ENCODE measurements around the gene ZNF841.
"Not testable (repeated sequence)": the region's sequence is repeated elsewhere in the genome, so short reads cannot be mapped to it uniquely, and the experiment has no call there.

Gene ZNF841

GRCh38 chr19:52066258-52066863 is 29.2 kb downstream of the ZNF841 start:
- DNase-seq (ENCODE audit: low read depth) = no peak

DNA sequence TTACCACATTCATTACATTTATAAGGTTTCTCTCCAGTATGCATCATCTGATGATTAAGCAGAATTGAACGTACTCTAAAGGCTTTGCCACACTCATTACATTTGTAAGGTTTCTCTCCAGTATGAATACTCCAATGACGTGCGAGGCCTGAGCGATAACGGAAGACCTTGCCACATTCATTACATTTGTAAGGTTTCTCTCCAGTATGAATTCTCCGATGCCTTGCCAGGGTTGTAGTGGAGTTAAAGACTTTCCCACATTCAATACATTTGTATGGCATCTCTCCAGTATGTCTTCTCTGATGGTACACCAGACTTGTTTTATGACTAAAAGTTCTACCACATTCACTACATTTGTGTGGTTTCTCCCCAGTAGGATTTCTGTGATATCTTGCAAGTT is 30.2 kb downstream of the ZNF841 start:
- DNase-seq (ENCODE audit: low read depth) = no peak

DNA sequence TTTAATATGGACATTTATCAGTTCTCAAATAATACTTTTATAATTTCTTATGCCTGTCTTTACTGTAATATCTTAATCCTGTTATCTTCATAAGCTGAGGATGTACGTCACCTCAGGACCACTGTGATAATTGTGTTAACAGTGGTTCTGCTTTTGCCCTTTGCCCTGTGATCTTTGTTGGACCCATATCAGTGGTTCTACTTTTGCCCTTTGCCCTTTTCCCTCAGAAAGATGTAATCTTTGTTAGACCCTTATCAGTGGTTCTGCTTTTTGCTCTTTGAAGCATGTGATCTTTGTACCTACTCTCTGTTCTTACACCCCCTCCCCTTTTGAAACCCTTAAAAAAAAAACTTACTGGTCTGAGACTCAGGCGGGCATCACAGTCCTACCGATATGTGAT is 39.1 kb downstream of the ZNF841 start:
- DNase-seq (ENCODE audit: low read depth) = not testable (repeated sequence)

GRCh38 chr19:52051736-52052135 is 43.8 kb downstream of the ZNF841 start:
- not testable (repeated sequence) for DNase-seq (ENCODE audit: low read depth)

- DNase-seq (ENCODE audit: low read depth) = peak; percentile 76
Observed at GRCh38 chr19:52048555-52049501, 46.7 kb downstream of the ZNF841 start, which contains the start of gene ZNF432. Gene ZNF432, minus strand, starts transcription at chr19:52048838. Its CDS starts 1,970 bp downstream, at chr19:52046868.

DNA sequence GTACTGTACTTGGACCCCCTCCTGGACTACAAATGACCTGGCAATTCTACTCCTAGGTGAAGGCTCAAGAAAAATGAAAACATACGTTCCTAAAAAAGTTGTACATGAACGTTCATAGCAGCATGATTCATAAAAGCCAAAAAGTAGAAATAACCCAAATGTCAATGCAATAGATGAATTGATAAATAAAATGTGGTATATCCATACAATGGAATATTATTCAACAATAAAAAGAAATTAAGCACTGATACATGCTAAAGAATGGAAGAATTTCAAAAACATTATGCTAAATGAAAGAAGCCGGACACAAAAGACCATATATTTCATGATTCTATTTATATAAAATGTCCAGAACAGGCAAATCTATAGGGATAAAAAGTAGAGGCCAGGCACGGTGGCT is 56.4 kb downstream of the ZNF841 start:
- no peak for DNase-seq (ENCODE audit: low read depth)

DNA sequence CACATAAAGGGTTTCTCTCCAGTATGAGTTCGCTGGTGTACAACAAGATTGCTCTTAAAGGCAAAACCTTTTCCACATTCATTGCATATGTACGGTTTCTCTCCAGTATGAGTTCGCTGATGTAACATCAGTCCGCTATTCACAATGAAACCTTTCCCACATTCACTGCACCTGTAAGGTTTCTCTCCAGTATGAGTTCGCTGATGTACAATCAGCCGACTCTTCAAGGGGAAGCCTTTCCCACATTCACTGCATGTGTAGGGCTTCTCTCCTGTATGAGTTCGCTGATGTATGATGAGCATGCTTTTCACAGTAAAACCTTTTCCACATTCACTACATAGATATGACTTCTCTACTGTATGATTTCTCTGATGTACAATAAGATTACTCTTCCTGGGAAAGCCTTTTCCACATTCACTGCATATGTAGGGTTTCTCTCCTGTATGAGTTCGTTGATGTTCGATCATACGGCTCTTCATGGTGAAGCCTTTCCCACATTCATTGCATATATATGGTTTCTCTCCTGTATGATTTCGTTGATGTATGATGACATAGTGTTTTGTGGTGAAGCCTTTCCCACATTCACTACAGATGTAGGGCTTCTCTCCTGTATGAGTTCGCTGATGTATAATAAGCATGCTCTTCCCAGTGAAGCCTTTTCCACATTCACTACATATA is 61.4 kb downstream of the ZNF841 start:
- DNase-seq (ENCODE audit: low read depth) = no peak

DNA sequence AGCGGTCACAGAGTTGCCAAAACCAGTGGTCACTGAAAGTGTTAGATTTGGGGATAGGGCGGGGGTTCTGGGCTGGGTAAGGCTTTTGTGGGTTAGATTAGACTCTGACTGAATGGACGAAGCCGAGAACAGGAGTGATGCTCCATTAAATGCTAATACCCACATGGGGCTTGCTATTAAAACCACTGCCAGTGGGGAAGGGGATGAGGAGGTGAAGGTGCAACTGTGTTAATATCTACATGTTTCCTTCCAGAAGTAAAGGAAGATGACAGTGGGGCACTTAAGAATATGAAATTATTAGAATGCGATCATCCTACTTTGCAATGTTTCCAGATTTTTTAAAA is 66.8 kb downstream of the ZNF841 start:
- DNase-seq (ENCODE audit: low read depth) = no peak

DNA sequence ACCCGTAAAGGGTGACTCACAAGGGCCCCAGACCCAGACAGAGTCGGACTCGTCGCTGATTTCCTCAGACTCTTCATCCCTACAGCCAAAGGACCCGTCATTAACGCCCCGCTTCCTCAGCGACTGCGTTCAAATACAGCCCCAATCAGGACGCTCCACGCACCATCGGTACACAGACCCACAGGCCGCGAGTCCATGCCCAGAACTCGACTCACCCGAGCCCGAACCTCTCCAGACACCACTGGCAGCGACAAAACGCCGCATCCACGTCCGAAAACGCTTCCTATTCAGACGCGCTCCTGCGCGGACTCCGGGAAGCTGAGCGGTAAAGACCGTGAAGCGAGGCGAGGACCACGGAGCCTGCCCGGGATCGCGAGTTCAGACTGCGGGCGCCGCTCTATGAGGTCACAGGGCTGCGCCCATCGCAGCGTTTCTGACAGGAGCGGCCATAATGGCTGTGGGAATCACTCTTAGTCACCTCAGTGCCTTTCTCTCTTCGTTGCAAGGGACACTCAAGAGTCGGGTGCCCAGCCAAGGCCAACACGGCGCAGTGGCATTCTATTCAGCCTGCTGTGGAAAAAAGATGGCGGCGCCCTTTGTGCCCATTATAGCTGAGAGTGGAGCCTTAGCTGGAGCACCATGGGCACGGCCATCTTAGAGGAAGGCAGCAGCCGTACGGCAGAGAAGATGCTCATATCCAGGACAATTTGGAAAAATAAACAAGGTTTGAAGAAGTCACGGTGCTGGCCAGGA is 67.4 kb downstream of the ZNF841 start, which contains the start of gene ZNF614:
Gene ZNF614, minus strand, starts transcription at position 353 of the 753 bp plus-strand sequence. CDS start 2,634 bp downstream, outside the sequence.
- DNase-seq (ENCODE audit: low read depth) = peak; percentile 79

GRCh38 chr19:52026255-52026990 is 69.1 kb downstream of the ZNF841 start:
- DNase-seq (ENCODE audit: low read depth) = not testable (repeated sequence)

DNA sequence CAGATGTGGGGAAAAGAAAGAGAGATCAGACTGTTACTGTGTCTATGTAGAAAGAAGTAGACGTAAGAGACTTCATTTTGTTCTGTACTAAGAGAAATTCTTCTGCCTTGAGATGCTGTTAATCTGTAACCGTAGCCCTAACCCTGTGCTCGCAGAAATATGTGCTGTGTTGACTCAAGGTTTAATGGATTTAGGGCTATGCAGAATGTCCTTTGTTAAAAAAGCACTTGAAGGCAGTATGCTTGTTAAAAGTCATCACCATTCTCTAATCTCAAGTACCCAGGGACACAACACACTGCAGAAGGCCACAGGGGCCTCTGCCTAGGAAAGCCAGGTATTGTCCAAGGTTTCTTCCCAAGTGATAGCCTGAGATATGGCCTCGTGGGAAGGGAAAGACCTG is 71.1 kb downstream of the ZNF841 start:
- DNase-seq (ENCODE audit: low read depth) = not testable (repeated sequence)

DNA sequence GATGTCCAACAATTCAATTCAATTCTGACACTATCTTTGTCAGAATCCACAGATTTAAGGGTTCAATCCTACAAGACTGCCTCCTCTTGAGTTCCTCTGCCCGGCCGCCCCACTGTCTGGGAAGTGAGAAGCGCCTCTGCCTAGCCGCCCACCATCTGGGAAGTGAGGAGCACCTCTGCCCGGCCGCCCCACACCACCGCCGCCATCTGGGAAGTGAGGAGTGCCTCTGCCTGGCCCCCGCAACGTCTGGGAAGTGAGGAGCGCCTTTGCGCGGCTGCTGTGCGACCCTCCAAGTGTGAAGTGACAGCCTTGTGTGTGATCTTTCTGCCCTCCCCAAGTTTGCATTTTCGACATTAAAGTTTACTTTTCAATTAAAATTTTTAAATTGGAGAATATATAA is 73.4 kb downstream of the ZNF841 start:
- DNase-seq (ENCODE audit: low read depth) = no peak

DNA sequence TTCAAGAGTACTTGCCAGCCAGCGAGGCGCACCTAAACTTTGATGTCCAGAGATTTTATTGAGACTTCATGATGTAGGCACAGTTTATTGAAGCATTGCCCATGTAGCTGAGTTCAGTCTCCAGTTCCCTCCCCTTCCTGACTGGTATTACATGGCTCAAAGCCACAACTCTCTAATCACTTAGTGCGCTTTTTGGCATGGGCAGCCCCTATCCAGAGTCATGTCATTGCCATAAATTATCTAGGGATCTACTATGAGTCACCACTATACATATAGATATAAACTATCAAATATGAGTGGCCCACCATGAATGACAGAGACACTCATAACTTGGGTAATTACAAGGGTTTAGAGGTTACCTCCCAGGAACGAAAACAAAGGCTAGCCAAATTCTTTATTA is 75.1 kb downstream of the ZNF841 start:
- no peak for DNase-seq (ENCODE audit: low read depth)

All from activated T-cell treated with anti-CD3 and anti-CD28 coated beads for 24 hours (primary cell).